GM12874 (cell line): ENCODE results near the gene FIG4.

Experiments used
- TF ChIP-seq, protein P1 (sequence below): IDR thresholded peaks from 2 replicates; pipeline ENCODE4 v1.5.1; 2011; ENCODE audit warnings: low read depth, mild to moderate bottlenecking, control low read depth, low read length, moderate library complexity; ENCODE audit not compliant: insufficient read depth

FIG4 gene

DNA sequence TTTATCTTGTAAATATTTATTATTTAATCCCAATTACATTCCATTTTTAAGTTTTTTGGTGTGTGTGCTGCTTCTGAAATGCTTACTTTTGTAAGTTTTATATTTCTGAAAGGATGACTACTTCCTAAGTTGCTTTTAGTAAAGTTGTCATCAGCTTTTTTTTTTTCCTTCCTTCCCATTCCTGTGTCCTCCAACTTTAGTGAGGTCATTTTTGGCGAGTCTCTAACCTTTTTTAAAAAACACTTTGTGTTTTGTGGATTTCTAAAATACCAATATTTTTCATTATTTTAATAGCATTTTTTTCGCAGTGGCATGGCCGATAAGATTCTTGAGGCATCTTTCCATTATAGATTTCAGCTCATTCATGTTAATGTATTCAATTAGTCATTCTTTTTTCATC, 30.9 kb downstream of the FIG4 start:
- TF ChIP-seq, protein P1, sequence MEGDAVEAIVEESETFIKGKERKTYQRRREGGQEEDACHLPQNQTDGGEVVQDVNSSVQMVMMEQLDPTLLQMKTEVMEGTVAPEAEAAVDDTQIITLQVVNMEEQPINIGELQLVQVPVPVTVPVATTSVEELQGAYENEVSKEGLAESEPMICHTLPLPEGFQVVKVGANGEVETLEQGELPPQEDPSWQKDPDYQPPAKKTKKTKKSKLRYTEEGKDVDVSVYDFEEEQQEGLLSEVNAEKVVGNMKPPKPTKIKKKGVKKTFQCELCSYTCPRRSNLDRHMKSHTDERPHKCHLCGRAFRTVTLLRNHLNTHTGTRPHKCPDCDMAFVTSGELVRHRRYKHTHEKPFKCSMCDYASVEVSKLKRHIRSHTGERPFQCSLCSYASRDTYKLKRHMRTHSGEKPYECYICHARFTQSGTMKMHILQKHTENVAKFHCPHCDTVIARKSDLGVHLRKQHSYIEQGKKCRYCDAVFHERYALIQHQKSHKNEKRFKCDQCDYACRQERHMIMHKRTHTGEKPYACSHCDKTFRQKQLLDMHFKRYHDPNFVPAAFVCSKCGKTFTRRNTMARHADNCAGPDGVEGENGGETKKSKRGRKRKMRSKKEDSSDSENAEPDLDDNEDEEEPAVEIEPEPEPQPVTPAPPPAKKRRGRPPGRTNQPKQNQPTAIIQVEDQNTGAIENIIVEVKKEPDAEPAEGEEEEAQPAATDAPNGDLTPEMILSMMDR = no peak

DNA sequence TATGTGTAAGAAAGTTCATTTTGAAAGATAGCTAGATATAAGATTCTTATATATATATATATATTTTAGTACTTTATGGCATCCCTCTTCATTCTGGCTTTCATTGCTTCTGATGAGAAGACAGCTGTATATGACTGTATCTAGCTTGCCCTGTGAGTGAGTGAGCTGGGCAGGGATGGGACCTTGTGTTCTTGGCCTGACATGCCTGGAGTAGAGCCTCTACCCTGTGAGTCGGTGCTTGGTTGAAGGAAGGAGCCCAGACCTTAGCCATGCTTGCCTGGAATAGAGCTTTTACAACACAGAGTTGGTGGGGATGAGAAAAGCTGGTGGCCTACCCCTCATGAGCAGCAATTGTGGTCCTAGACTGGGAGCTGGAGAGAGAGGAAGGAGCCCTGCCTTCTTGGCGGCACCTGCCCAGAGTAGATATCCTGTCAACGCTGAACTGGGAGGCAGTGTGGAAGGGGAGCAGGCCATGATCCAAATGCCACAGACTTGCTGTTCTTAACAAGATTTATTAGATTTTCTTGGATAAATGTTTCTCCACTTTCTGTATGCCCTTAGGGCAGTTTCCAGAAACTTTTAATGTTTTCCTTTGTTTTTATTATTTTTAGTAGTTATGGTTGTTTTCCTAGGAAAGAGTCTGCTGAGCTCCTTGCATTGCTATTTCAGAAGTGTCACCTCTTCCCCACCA, 31.6 kb downstream of the FIG4 start:
- TF ChIP-seq, protein P1 = no peak

DNA sequence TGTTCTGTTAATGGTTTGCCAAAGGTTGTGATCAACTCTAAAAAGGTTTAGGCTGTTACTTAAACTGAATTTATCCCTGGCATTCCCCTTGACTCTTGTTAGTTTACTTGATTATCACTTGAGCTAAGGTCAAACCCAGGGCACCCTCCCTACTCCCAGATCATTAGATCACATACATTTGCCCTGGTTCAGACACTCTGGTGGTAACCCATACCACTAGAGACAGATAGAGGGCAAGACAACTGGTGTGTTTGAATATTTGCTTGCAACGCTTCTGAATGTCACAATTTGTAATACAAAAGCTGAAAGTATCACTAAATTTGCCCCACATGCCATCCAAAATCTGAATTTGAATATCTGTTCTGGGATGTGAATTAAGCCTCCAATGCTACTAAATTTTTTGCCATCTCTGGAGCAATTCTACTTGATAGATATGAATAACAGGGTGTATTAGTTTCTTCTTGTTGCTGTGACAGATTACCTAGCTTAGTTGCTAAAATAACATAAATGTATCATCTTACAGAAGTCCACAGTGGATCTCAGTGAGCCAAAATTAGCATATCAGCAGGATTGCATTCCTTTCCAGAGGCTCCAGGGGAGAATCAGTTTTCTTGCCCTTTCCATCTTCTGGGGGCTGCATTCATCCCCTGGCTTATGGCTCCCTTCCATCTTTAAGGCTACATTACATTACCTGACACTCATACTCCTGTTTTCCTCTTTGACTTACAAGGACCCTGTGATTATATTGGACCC, 45.4 kb downstream of the FIG4 start:
- TF ChIP-seq, protein P1 = no peak

DNA sequence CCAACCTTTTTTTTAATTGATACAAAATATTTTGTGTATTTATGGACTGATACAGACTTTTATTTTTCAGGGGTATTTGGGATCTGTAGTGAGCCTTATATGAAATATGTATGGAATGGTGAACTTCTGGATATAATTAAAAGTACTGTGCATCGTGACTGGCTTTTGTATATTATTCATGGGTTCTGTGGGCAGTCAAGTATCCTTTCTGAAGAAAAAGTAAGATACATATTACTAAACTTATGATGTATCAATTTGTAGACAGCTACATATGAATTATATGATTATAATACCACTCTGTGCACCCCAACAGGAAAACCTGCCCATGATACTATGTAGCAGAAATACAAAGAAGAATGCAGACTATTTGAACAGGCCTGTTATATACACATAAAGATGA, 47.2 kb downstream of the FIG4 start:
- TF ChIP-seq, protein P1 = no peak

DNA sequence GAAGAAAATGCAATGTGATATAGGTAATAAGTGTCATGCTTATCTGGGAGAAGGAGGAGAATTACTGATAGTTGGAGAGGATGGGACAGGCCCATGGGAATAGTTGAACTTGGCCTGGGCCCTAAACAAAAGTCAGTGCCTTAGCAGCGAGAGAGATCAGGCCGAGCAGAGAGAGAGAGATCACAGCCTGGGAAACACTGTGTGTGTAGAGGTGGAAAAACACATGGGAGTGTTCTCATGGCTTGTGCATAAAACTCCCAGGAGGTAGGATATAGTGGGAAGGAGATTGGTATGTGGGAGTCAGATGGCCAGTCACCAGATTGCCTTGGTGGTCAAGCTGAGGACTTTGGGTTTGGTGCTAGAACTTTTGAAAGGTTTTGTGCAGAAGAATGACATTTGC, 47.6 kb downstream of the FIG4 start:
- TF ChIP-seq, protein P1 = no peak

DNA sequence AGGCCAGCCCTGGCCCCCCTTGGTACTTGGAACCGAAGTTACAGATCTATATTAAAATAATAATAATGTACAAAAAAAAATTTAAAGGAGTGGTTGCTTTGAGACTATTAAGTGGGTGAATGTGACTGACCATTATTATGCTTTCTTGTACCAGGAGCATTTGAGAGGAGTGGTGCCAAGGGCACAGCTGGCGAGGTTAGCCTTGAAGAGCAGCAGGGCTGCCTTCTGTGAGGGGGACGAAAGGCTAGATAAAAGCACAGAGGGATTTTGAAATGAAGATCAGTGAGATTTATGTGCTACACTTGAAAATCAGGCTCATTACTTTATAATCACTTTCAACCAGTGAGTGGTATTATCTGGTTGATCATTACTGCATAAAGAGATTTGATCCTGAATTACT, 48.6 kb downstream of the FIG4 start:
- TF ChIP-seq, protein P1 = no peak

DNA sequence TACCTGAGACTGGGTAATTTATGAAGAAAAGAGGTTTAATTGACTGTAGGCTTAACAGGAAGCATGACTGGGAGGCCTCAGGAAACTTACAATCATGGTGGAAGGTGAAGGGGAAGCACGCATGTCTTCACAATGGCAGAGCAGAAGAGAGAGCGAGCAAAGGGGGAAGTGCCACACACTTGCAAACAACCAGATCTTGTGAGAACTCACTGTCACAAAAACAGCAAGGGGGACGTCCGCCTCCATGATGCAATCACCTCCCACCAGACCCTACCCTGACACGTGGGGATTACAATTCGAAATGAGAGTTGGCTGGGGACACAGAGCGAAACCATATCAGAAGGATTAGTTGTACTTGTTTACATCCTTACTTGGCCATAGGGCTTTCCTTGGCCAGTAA, 49.7 kb downstream of the FIG4 start:
- TF ChIP-seq, protein P1 = no peak
